GM18502 (cell line): ENCODE data around the gene TSPAN31.

Experiments used
- ATAC-seq: cut with Tn5 transposase; IDR thresholded peaks from one replicate; pipeline ENCODE4 v1.9.1; 2021; ENCODE audit warnings: mild to moderate bottlenecking; ENCODE audit not compliant: unreplicated experiment, poor library complexity

TSPAN31 gene

DNA sequence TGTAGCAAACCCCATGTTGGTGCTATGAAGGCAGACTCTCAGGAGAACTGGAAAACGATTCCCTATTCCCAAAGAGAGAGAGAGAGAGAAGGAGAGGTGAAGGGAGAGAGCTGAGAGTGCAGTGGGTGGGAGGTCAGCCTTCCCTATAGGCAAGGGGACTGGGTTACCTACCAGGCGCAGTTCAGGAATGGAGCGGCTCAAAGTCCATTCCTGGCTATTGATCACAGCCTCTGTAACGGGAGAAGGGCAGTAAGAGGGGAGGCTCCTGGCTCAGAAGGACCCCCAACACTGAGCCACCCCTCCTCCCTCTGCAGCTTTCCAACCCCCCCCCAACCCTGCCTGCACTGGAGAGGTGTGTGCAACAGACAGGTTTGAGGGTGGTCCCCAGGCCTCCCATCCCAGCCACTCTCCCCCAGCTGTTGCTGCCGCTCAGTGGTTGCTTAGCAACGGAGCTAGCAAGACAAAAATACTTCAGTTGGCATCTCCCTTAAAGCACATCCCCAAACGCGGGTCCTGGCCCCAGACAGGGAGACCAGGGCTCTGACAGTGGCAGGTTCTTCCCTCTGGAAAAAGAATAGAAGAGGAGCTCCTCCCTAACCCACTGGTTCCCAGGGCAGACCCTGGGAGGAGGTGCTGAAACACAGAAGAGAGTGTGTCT is 9.5 kb upstream of the TSPAN31 start:
- no peak for ATAC-seq

GRCh38 chr12:57735952-57736740 is 8.7 kb upstream of the TSPAN31 start:
- no peak for ATAC-seq

GRCh38 chr12:57736741-57737466 is 7.9 kb upstream of the TSPAN31 start:
- ATAC-seq: no peak

DNA sequence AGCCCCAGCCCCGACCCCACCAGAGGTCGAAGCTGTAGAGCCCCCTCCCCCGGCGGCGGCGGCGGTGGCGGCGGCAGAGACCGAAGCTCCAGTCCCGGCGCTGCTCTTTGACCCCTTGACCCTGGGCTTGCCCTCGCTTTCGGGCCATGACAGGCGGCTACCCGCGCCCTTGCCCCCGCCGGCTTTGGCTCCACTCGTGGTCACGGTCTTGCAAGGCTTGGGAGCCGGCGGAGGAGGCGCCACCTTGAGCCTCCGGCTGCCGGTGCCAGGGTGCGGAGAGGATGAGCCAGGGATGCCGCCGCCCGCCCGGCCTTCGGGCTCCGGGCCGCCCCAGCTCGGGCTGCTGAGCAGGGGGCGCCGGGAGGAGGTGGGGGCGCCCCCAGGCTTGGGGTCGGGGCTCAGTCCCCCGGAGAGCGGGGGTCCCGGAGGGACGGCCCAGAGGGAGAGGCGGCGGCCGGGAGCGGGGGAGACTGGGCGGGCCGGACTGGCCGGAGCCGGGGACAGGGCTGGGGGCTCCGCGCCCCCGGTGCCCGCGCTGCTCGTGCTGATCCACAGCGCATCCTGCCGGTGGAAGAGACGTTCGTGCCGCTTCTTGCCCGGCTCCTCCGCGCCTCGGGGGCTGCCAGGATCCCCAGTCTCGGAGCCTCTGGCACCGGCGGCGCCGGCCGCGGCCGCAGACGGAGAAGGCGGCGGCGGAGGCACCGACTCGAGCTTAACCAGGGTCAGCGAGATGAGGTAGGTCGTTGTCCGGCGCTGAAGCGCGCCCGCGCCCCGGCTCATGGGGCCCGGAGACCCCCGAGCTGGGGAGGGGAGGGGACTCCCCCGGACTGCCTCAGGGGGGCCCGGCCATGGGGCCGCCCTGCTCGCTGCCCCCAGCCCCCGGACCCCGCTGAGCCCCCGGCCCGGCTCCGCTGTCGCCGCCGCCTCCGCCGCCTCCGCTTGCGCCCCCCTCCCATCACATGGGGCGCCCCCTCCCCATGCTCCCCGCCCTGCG is 7.1 kb upstream of the TSPAN31 start:
- ATAC-seq: no peak

- no peak for ATAC-seq
These were observed 6.1 kb upstream of the TSPAN31 start, which contains the start of gene AGAP2 for GRCh38 chr12:57738661-57739237. AGAP2 (minus strand) TSS chr12:57738742; CDS start chr12:57738246, 496 bp downstream.

GRCh38 chr12:57739387-57739786 is 5.5 kb upstream of the TSPAN31 start:
- ATAC-seq: no peak

GRCh38 chr12:57739914-57740538 is 4.8 kb upstream of the TSPAN31 start:
- no peak for ATAC-seq

- peak; percentile 61 for ATAC-seq
These were observed 4.0 kb upstream of the TSPAN31 start for GRCh38 chr12:57740656-57741412.

GRCh38 chr12:57741413-57741789 is 3.4 kb upstream of the TSPAN31 start:
- ATAC-seq: no peak

DNA sequence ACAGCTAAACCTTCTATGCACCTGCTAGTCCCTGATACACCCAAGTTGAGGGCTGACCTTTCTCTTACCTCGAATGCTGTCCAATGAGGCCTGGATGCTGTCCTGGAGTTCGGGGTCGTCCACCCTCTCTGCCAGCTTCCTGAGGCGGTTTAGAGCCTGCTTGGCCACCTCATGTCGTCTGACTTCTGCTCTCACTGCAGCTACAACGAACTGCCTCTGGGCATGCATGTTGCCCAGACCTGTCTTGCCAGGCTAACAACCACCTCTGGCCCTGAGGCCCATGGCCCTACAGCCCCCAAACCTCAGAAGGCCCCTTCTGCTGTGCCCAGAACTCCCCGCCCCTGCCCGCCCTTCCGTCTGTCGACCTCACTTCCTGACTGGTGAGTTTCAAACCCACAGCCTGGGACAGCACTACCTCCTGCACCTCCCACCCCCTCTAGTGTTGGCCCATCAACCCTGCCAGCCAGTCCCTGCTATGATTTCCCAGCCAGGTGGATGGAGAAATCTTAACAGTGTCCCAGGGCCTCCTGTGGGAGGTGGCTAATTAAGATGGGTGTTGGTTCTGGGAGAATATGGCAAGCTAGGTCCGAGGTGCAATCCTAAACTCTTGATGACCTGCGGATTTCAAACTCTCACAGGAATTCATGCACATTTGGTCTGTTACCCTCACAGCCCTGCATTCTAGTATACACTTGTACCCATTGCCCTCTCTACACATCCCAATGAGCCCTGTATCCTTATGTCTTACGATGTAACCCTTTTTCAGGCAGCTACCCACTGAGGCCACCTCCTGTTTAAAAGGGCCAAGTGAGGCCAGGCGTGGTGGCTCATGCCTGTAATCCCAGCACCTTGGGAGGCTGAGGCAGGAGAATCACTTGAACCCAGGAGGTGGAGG is 2.7 kb upstream of the TSPAN31 start:
- peak; percentile 56 for ATAC-seq

DNA sequence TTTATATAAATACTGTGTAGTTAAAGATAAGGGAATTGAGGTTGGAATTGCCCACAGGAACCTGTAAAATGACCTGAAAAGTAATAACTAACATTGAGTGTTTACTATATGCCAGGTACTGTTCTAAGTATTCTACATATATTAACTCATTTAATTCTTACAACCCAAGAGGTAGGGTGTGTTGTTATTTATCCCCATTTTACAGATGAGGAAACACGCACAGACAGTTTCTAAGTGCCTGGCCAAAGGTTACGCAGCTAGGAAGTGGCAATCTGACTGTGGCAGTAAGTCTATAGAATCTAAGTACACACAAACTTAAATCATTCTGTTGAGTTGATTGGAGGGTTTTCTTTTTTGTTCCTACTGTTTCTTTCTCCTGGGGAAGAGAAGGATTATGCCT is 1.1 kb upstream of the TSPAN31 start:
- ATAC-seq: no peak

GRCh38 chr12:57744194-57744776 is 554 bp upstream of the TSPAN31 start:
- peak; percentile 42 for ATAC-seq

- no peak for ATAC-seq
These were observed 644 bp downstream of the TSPAN31 start for GRCh38 chr12:57745485-57745881.

DNA sequence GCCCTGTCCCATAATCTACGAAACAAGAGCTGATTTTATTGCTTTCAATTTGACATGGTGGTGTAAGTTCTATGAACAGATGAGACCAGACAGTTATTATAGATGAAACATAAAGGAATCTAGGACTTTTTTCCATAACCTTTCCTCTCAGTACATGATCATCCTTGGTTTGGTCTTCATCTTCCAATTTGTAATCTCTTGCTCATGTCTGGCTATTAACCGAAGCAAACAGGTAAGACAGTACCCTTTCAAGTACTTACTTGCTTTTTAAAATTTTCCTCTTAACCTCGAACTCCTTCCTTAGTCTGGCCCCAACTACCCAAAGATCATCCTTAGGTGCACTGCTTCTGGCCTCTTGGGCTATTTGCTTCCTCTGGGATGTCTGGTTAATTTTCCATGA is 1.2 kb downstream of the TSPAN31 start:
- ATAC-seq: no peak

- ATAC-seq: no peak
These were observed 4.2 kb downstream of the TSPAN31 start for GRCh38 chr12:57749061-57749460.

DNA sequence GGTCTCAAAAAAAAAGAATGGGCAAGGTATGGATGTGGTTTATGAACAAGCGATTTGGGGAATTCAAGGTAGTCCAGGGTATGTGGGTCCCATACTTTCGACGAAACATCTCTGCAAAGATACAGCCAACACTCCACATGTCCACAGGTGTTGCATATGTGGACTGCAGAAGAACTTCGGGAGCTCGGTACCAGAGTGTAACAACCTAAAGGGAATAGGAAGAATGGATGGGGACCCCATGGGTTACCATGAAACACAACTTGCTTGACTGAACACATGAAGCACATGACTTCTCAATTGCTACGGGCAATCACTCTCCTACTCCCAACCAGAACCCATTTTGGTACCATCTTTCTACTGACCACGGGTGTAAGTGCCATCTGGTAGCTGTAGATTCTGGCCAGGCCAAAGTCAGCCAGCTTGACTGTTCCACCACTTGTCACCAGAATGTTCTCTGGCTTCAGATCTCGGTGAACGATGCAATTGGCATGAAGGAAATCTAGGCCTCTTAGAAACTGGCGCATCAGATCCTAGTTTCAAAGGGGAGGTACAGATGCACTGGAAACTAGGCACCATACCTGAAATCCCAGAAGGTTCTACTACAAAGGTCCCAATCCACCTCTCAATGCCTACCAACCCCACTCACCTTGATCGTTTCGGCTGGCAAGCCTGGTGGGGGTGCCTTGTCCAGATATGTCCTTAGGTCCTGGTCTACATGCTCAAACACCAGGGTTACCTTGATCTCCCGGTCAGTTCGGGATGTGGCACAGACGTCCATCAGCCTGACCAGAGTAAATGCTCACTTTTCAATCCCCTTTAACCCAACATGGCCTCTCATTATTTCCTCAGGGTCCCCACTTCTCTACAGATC is 6.0 kb downstream of the TSPAN31 start:
- ATAC-seq: no peak
